Omental fat pad (tissue), 4 donors: Measurements from ENCODE around the gene GRM4. TPM values are rescaled to one million over a fixed set of nuclear protein-coding genes. Genes with fewer than 3 reads are reported as not detected.

ENCODE experiments used
- ATAC-seq: fragments of 150-250 bp; one replicate; pipeline ENCODE4 v1.9.1; 2016; ENCODE audit warnings: mild to moderate bottlenecking, moderate library complexity; ENCODE audit not compliant: low FRiP score
- DNase-seq: peaks from one replicate; pipeline ENCODE4 v3.0.0-alpha.2; 2019; ENCODE audit warnings: low spot score
- CTCF ChIP-seq, 3 donors: fragments of 450-650 bp; IDR thresholded peaks; one replicate each; pipeline ENCODE4 v1.5.1; 2016 to 2017; ENCODE audit warnings: antibody characterized with exemption in 3 of 3, mild to moderate bottlenecking in 3 of 3, moderate library complexity in 2 of 3
- total RNA-seq, 4 donors: library from RNA; depleted of rRNA; stranded (reverse); fragments of >200 nt; gene quantifications; one replicate each; pipeline ENCODE4 v1.1.0, GENCODE V29; 2016

GRM4 gene
- total RNA-seq, 4 donors from 2014 or later: 0.60 TPM; not detected in 3

GRCh38 chr6:34031625-34032383, 114.1 kb downstream of the GRM4 start:
- TF ChIP-seq CTCF (IDR thresholded peaks at IDR 0.05): no peak
- no peak for ATAC-seq
- no peak for DNase-seq

GRCh38 chr6:34030831-34031624, 114.9 kb downstream of the GRM4 start:
- no peak for TF ChIP-seq CTCF (IDR thresholded peaks at IDR 0.05)

GRCh38 chr6:34029489-34030280, 116.2 kb downstream of the GRM4 start:
- DNase-seq (no peak), ATAC-seq (no peak)
- TF ChIP-seq CTCF (IDR thresholded peaks at IDR 0.05): no peak

More at GRCh38 chr6:34030831-34031624, 114.9 kb downstream of the GRM4 start:
- DNase-seq: no peak
- ATAC-seq: no peak

- TF ChIP-seq CTCF (IDR thresholded peaks at IDR 0.05): no peak
- ATAC-seq: no peak
- DNase-seq: no peak
Observed at GRCh38 chr6:34028691-34029360, 117.1 kb downstream of the GRM4 start.

- ATAC-seq (no peak), DNase-seq (no peak)
- no peak for TF ChIP-seq CTCF (IDR thresholded peaks at IDR 0.05)
Observed at GRCh38 chr6:34027939-34028441, 117.9 kb downstream of the GRM4 start.

- ATAC-seq: peak; percentile 16
- DNase-seq: peak; percentile 42
- TF ChIP-seq CTCF (IDR thresholded peaks at IDR 0.05): peak in 1 of 3 donors; percentile 76
Observed at GRCh38 chr6:34027445-34027936, 118.4 kb downstream of the GRM4 start.
